Endothelial cell of umbilical vein (primary cell): ENCODE results near the gene TMPRSS7. TPM values are rescaled to one million over a fixed set of nuclear protein-coding genes. Genes with fewer than 3 reads are reported as not detected.

Experiments used
- BruUV-seq: library from RNA; stranded (reverse); fragments of 400-500 nt; replicated peaks from 2 replicates; lab custom pipeline; 2021; lab: Mats Ljungman, UMichigan
- CTCF ChIA-PET: fragments of 300-600, 350-600 bp; sonication (Branson Sonifier 250); formaldehyde crosslinking; loops from one replicate; lab custom pipeline; 2021; ENCODE audit warnings: antibody characterized with exemption, inconsistent platforms; lab: Charles Lee
- POLR2A ChIA-PET: fragments of 300-600, 350-600 bp; sonication (Branson Sonifier 250); formaldehyde crosslinking; loops from one replicate; lab custom pipeline; 2021; ENCODE audit warnings: antibody characterized with exemption, inconsistent platforms; lab: Charles Lee
- DNase-seq: peaks from one replicate; pipeline ENCODE4 v3.0.0-alpha.2; 2011; ENCODE audit warnings: low read depth, low spot score
- FAIRE-seq: peaks from 2 replicates; lab custom pipeline; 2011; peaks lifted over from hg19 to GRCh38; lab: Jason Lieb, UNC
- H2AFZ ChIP-seq: 2 replicates; pipeline ENCODE4 v1.6.0; 2012; ENCODE audit warnings: low read depth, low read length, control low read depth, inconsistent platforms
- H3K27ac ChIP-seq: 2 replicates; pipeline ENCODE4 v1.5.1; 2011; ENCODE audit warnings: low read depth, mild to moderate bottlenecking, control low read depth, low read length, moderate library complexity; ENCODE audit not compliant: insufficient read depth
- H3K27me3 ChIP-seq, 2 experiments: 2 replicates each; pipeline versions ENCODE4 v1.6.0 to v1.6.1; 2011; ENCODE audit warnings: low read length in 2 of 2, mixed read lengths in 1 of 2; ENCODE audit not compliant: control insufficient read depth in 2 of 2, insufficient read depth in 2 of 2
- H3K36me3 ChIP-seq, 2 experiments: 2 replicates in 1 of 2; 3 replicates in 1 of 2; pipeline ENCODE4 v1.5.1; 2011; ENCODE audit warnings: low read length in 2 of 2, mild to moderate bottlenecking in 1 of 2, moderate library complexity in 1 of 2; ENCODE audit not compliant: control insufficient read depth in 2 of 2, insufficient read depth in 2 of 2; ENCODE audit errors: extremely low read depth in 1 of 2
- H3K4me1 ChIP-seq: 3 replicates; pipeline ENCODE4 v1.5.1; 2011; ENCODE audit warnings: mild to moderate bottlenecking, low read length; ENCODE audit not compliant: control insufficient read depth, insufficient read depth; ENCODE audit errors: extremely low read depth
- H3K4me2 ChIP-seq: 2 replicates; pipeline ENCODE4 v1.6.1; 2011; ENCODE audit warnings: low read length, control low read depth, mixed read lengths; ENCODE audit not compliant: insufficient read depth
- H3K4me3 ChIP-seq, 3 experiments: fragments of 200-600 bp in 1 of 3; sonication (generic), shearing (Covaris generic) in 1 of 3; replicated peaks in 1 of 3; 2 replicates each; pipeline ENCODE4 v1.5.1; 2011 to 2016; ENCODE audit warnings: control low read depth in 3 of 3, low read length in 3 of 3, mild to moderate bottlenecking in 2 of 3, inconsistent platforms in 1 of 3, low read depth in 1 of 3, moderate library complexity in 1 of 3; ENCODE audit not compliant: insufficient read depth in 1 of 3
- H3K79me2 ChIP-seq: 2 replicates; pipeline ENCODE4 v1.6.0; 2012; ENCODE audit warnings: low read length, inconsistent platforms; ENCODE audit not compliant: control insufficient read depth, insufficient read depth
- H3K9ac ChIP-seq: replicated peaks from 2 replicates; pipeline ENCODE3; 2011; ENCODE audit warnings: low read length, control low read depth; ENCODE audit not compliant: insufficient read depth; ENCODE audit errors: extremely low read depth
- H3K9me1 ChIP-seq: replicated peaks from 3 replicates; pipeline ENCODE4 v1.6.0; 2011; ENCODE audit warnings: mild to moderate bottlenecking, low read length; ENCODE audit not compliant: control insufficient read depth, insufficient read depth; ENCODE audit errors: extremely low read depth
- H3K9me3 ChIP-seq: replicated peaks from 2 replicates; pipeline ENCODE4 v1.5.1; 2012; ENCODE audit warnings: low read length, inconsistent platforms; ENCODE audit not compliant: control insufficient read depth, insufficient read depth
- H4K20me1 ChIP-seq: replicated peaks from 2 replicates; pipeline ENCODE3; 2011; ENCODE audit warnings: mild to moderate bottlenecking, low read length; ENCODE audit not compliant: control insufficient read depth, insufficient read depth; ENCODE audit errors: extremely low read depth
- EZH2 ChIP-seq: IDR thresholded peaks from 2 replicates; pipeline ENCODE4 v1.6.1; 2012; ENCODE audit warnings: borderline replicate concordance, low read depth, mild to moderate bottlenecking, moderate library complexity, low read length, inconsistent platforms; ENCODE audit not compliant: severe bottlenecking
- FOS ChIP-seq: IDR thresholded peaks from 2 replicates; pipeline ENCODE4 v1.6.1; 2011; ENCODE audit warnings: mild to moderate bottlenecking, low read length, moderate library complexity, borderline replicate concordance; ENCODE audit not compliant: insufficient read depth
- GATA2 ChIP-seq: IDR thresholded peaks from 2 replicates; pipeline ENCODE4 v1.7.0; 2011; ENCODE audit warnings: low read depth, mild to moderate bottlenecking, moderate library complexity, mixed read lengths, low read length; ENCODE audit not compliant: insufficient read length, insufficient read depth
- JUN ChIP-seq: IDR thresholded peaks from 2 replicates; pipeline ENCODE4 v1.6.1; 2011; ENCODE audit warnings: borderline replicate concordance, low read depth; ENCODE audit not compliant: insufficient read length, insufficient read depth
- MYC ChIP-seq: IDR thresholded peaks from one replicate; pipeline ENCODE4 v1.6.1; 2011; ENCODE audit warnings: mild to moderate bottlenecking, low read depth, low read length
- POLR2A ChIP-seq: IDR thresholded peaks from 2 replicates; pipeline ENCODE4 v1.6.1; 2012; ENCODE audit warnings: low read depth, mild to moderate bottlenecking, control low read depth, low read length
- POLR2AphosphoS5 ChIP-seq: IDR thresholded peaks from 2 replicates; pipeline ENCODE4 v1.6.1; 2012; ENCODE audit warnings: low read depth, mild to moderate bottlenecking, control low read depth, low read length, moderate library complexity; ENCODE audit not compliant: insufficient read depth
- dilution Hi-C: fragments of 300-500 bp; cut with MboI; formaldehyde crosslinking; loops from one replicate; pipeline ENCODE4 v1.15.0; 2019; ENCODE audit warnings: low sequenced_read_pairs; ENCODE audit not compliant: extremely low pct_ligation_motif_present
- intact Hi-C: fragments of 100-400 bp; cut with micrococcal nuclease; formaldehyde crosslinking; loops from one replicate; pipeline ENCODE4 v1.10.0; 2022
- polyA plus RNA-seq, 4 experiments: library from polyadenylated mRNA; depleted of rRNA in 3 of 4; stranded (reverse) in 3 of 4; unstranded in 1 of 4; fragments of >200 nt; gene quantifications; 2 replicates each; pipeline versions ENCODE4 v1.2.1 to v1.2.3, GENCODE V29; 2011 to 2012; ENCODE audit warnings: missing spikeins in 1 of 4
- total RNA-seq: library from RNA; stranded (reverse); gene quantifications from 2 replicates; pipeline ENCODE4 v1.2.3, GENCODE V29; 2021
- TF ChIP-seq, protein P1 (sequence below), 2 donors: IDR thresholded peaks; 1 replicate in 1 of 2; 2 replicates in 1 of 2; pipeline ENCODE4 v1.5.1; 2011; ENCODE audit warnings: low read length in 2 of 2, mild to moderate bottlenecking in 2 of 2, moderate library complexity in 2 of 2, control low read depth in 1 of 2, inconsistent platforms in 1 of 2, low read depth in 1 of 2; ENCODE audit not compliant: insufficient read depth in 1 of 2; ENCODE audit errors: extremely low read depth in 1 of 2
- TF ChIP-seq, protein P2 (sequence below): IDR thresholded peaks from 2 replicates; pipeline ENCODE4 v1.6.1; 2011; ENCODE audit not compliant: insufficient read depth, insufficient read length

TMPRSS7 gene
- total and polyA plus RNA-seq, 2 donors (not counting 3 experiments of a cell fraction or from before 2014, with no cell fraction given) = not detected

DNA sequence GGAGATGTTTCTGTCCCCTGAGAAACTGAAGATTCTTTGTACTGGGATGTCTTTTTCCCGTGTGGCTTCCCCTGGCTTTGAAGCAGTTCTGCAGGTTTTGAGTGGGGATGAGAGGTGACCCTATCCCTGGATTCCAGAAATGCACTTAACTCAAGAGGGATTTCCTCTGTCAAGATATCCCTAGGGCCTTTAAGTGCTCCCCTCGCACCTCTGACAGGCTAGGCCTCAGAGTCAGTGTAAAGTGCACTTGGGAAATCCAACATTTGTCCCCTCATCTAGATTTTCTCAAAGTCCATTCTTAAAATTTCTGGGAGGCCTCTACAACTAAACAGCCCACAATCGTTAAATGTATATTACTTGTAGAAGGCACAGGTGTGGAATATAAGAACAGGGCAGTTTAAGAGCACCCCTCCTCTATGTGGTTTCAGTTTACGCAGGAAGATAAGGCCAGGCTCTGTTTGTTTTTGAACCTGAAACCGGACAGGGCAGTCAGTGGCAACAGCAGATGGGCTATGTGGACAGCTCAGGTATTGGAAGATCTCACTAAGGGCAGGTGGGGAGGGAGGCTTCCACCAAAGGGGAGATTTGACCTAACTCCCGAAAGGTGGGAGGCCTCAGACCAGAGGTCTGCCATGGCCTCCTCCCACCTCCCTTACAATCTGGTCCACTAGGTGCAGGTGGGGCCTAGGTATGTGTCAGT is 56.5 kb downstream of the TMPRSS7 start:
- intact Hi-C loops (loop anchor here (10.0 kb wide), 1 partner anchor 176 kb away; no protein-coding TSS in a partner anchor), dilution Hi-C loops (no loop called here)
- no peaks in the 10 kb centered on the region for H3K27me3 ChIP-seq
- no peak overlapping the region for H3K27ac ChIP-seq
- FAIRE-seq (no peak), DNase-seq (no peak)
- H3K9me1 ChIP-seq = no peaks in the 10 kb centered on the region
- H3K79me2 ChIP-seq = no peaks in the 10 kb centered on the region
- H2AFZ ChIP-seq = no peak overlapping the region
- H3K4me3 ChIP-seq = no peak overlapping the region
- no peaks in the 10 kb centered on the region for H3K36me3 ChIP-seq
- no peaks in the 10 kb centered on the region for H3K9me3 ChIP-seq
- no peak overlapping the region for H3K4me2 ChIP-seq
- TF ChIP-seq GATA2 = no peak
- no peak for TF ChIP-seq JUN
- TF ChIP-seq, protein P1, sequence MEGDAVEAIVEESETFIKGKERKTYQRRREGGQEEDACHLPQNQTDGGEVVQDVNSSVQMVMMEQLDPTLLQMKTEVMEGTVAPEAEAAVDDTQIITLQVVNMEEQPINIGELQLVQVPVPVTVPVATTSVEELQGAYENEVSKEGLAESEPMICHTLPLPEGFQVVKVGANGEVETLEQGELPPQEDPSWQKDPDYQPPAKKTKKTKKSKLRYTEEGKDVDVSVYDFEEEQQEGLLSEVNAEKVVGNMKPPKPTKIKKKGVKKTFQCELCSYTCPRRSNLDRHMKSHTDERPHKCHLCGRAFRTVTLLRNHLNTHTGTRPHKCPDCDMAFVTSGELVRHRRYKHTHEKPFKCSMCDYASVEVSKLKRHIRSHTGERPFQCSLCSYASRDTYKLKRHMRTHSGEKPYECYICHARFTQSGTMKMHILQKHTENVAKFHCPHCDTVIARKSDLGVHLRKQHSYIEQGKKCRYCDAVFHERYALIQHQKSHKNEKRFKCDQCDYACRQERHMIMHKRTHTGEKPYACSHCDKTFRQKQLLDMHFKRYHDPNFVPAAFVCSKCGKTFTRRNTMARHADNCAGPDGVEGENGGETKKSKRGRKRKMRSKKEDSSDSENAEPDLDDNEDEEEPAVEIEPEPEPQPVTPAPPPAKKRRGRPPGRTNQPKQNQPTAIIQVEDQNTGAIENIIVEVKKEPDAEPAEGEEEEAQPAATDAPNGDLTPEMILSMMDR (IDR thresholded peaks at IDR 0.05; ENCODE audit: extremely low read depth in 1 of 2, insufficient read depth in 1 of 2, low read depth in 1 of 2, low read length in 2 of 2) = no peak
- no peak for TF ChIP-seq EZH2
- no peak for TF ChIP-seq FOS
- no peak for TF ChIP-seq POLR2AphosphoS5
- TF ChIP-seq POLR2A = no peak
- TF ChIP-seq, protein P2, sequence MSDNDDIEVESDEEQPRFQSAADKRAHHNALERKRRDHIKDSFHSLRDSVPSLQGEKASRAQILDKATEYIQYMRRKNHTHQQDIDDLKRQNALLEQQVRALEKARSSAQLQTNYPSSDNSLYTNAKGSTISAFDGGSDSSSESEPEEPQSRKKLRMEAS = no peak
- TF ChIP-seq MYC = no peak
- CTCF ChIA-PET = interaction anchor here (0.6 to 2.3 kb wide), 5 partner anchors 12 to 208 kb away, joined by 3 to 7 read pairs (median 5); no protein-coding TSS in a partner anchor
- POLR2A ChIA-PET = no interaction called here
- H3K4me1 ChIP-seq = peaks cover 16% of the 10 kb centered on the region
- no peaks in the 10 kb centered on the region for H4K20me1 ChIP-seq
- no TSS peak for BruUV-seq
- no peak overlapping the region for H3K9ac ChIP-seq
